GM23338 (cell line): ENCODE results near the gene RBMS2. TPM values are rescaled to one million over a fixed set of nuclear protein-coding genes. Genes with fewer than 3 reads are reported as not detected.

Source experiments
- ATAC-seq: fragments of 200-7000 bp; cut with Tn5 transposase; 3 replicates; pipeline ENCODE4 v1.9.1; 2020
- DNase-seq: peaks from one replicate; pipeline ENCODE4 v3.0.0-alpha.2; 2015; ENCODE audit warnings: low spot score
- H2AFZ ChIP-seq: fragments of 200-600 bp; sonication (generic); 2 replicates; pipeline ENCODE4 v1.8.0; 2016; ENCODE audit warnings: antibody characterized with exemption, mild to moderate bottlenecking, moderate library complexity
- H3F3A ChIP-seq: fragments of 200-600 bp; sonication (generic); replicated peaks from 2 replicates; pipeline ENCODE4 v1.8.0; 2017; ENCODE audit warnings: antibody characterized with exemption, mixed run types, low read depth
- H3K27ac ChIP-seq: fragments of 200-600 bp; sonication (generic); 2 replicates; pipeline ENCODE4 v1.6.1; 2016; ENCODE audit warnings: low read depth
- H3K27me3 ChIP-seq: fragments of 200-600 bp; sonication (generic); 2 replicates; pipeline ENCODE4 v1.8.0; 2016; ENCODE audit warnings: mild to moderate bottlenecking, mixed run types, moderate library complexity; ENCODE audit not compliant: insufficient read depth
- H3K36me3 ChIP-seq: fragments of 200-600 bp; sonication (generic); 2 replicates; pipeline ENCODE4 v1.8.0; 2016; ENCODE audit warnings: mild to moderate bottlenecking; ENCODE audit not compliant: insufficient read depth
- H3K4me1 ChIP-seq: fragments of 200-600 bp; sonication (generic); 2 replicates; pipeline ENCODE4 v1.8.0; 2016; ENCODE audit warnings: mild to moderate bottlenecking, moderate library complexity; ENCODE audit not compliant: insufficient read depth
- H3K4me2 ChIP-seq: fragments of 200-600 bp; sonication (generic); 2 replicates; pipeline ENCODE4 v1.7.1; 2017; ENCODE audit warnings: mixed run types
- H3K4me3 ChIP-seq: fragments of 200-600 bp; sonication (generic); 2 replicates; pipeline ENCODE4 v1.6.1; 2016; ENCODE audit warnings: mixed run types
- H3K79me2 ChIP-seq: fragments of 200-600 bp; sonication (generic); replicated peaks from 2 replicates; pipeline ENCODE4 v1.8.0; 2017; ENCODE audit warnings: mild to moderate bottlenecking; ENCODE audit not compliant: insufficient read depth
- H3K9me2 ChIP-seq: fragments of 200-600 bp; sonication (generic); 2 replicates; pipeline ENCODE4 v1.8.0; 2017; ENCODE audit not compliant: insufficient read depth
- H4K20me1 ChIP-seq: fragments of 200-600 bp; sonication (generic); replicated peaks from 2 replicates; pipeline ENCODE4 v1.8.0; 2017; ENCODE audit warnings: mild to moderate bottlenecking; ENCODE audit not compliant: insufficient read depth
- H3K27ac Mint-ChIP-seq: 2 replicates; pipeline ENCODE4 v1.8.0; 2020; ENCODE audit warnings: inconsistent platforms, mild to moderate bottlenecking, moderate library complexity, mixed read lengths
- H3K27me3 Mint-ChIP-seq: 3 replicates; pipeline ENCODE4 v1.8.0; 2022; ENCODE audit warnings: low read depth, mild to moderate bottlenecking, moderate library complexity, mixed read lengths, inconsistent platforms; ENCODE audit not compliant: insufficient read depth, poor library complexity
- H3K36me3 Mint-ChIP-seq: 3 replicates; pipeline ENCODE4 v1.8.0; 2021; ENCODE audit warnings: low read depth, mild to moderate bottlenecking, inconsistent platforms, moderate library complexity, mixed read lengths
- H3K4me1 Mint-ChIP-seq: 3 replicates; pipeline ENCODE4 v1.8.0; 2020; ENCODE audit warnings: mild to moderate bottlenecking, inconsistent platforms, mixed read lengths
- H3K4me3 Mint-ChIP-seq: 3 replicates; pipeline ENCODE4 v1.8.0; 2021; ENCODE audit warnings: moderate library complexity, mild to moderate bottlenecking, inconsistent platforms, mixed read lengths
- H3K9me3 Mint-ChIP-seq: 3 replicates; pipeline ENCODE4 v1.8.0; 2020; ENCODE audit warnings: moderate library complexity, mild to moderate bottlenecking, inconsistent platforms, mixed read lengths
- CREB1 ChIP-seq: fragments of 250-450 bp; sonication (Bioruptor Pico); IDR thresholded peaks from 2 replicates; pipeline ENCODE4 v1.5.0; 2020; ENCODE audit warnings: low read depth, mild to moderate bottlenecking, moderate library complexity
- CTCF ChIP-seq, 2 experiments: fragments of 200-600 bp in 1 of 2; sonication (generic) in 1 of 2; conservative IDR thresholded peaks; 2 replicates each; pipeline versions ENCODE4 v1.5.1 to v1.6.1; 2016 to 2017; ENCODE audit warnings: antibody characterized with exemption in 2 of 2, low read depth in 2 of 2, mild to moderate bottlenecking in 2 of 2, moderate library complexity in 1 of 2
- ETS1 ChIP-seq: IDR thresholded peaks from 2 replicates; pipeline ENCODE4 v1.6.1; 2016; ENCODE audit warnings: antibody characterized with exemption
- EZH2 ChIP-seq: fragments of 200-600 bp; sonication (generic); IDR thresholded peaks from one replicate; pipeline ENCODE4 v1.8.0; 2017; ENCODE audit warnings: antibody characterized with exemption, mild to moderate bottlenecking, low read depth; ENCODE audit not compliant: unreplicated experiment
- NANOG ChIP-seq: IDR thresholded peaks from 2 replicates; pipeline ENCODE4 v1.6.1; 2016; ENCODE audit warnings: antibody characterized with exemption, borderline replicate concordance
- POLR2AphosphoS5 ChIP-seq: IDR thresholded peaks from 2 replicates; pipeline ENCODE4 v1.6.1; 2016; ENCODE audit warnings: antibody characterized with exemption, low read depth
- ZNF331 ChIP-seq: fragments of 250-450 bp; sonication (Bioruptor Pico); IDR thresholded peaks from 2 replicates; pipeline ENCODE4 v1.5.0; 2020; ENCODE audit warnings: low read depth, mild to moderate bottlenecking, moderate library complexity
- polyA plus RNA-seq: library from polyadenylated mRNA; unstranded; fragments of >200 nt; fragmentation: Nextera tagmentation; extraction: Ambion mirVana; gene quantifications from 2 replicates; pipeline ENCODE4 v1.2.1, GENCODE V29; 2016
- total RNA-seq: library from RNA; depleted of rRNA; stranded (reverse); fragments of >200 nt; shearing (Covaris generic); gene quantifications from 2 replicates; pipeline ENCODE4 v1.2.3, GENCODE V29; 2014
- TF ChIP-seq, protein P1 (sequence below): IDR thresholded peaks from one replicate; pipeline ENCODE4 v1.6.1; 2018; ENCODE audit warnings: antibody characterized with exemption; ENCODE audit not compliant: unreplicated experiment

The RBMS2 gene
- total and polyA plus RNA-seq, 2 experiments from 2014 or later, result 9.2 to 16.8 TPM

GRCh38 chr12:56634242-56634836, 112.7 kb downstream of the RBMS2 start:
- H3K27me3 Mint-ChIP-seq, result peaks cover 32% of the 10 kb centered on the region

DNA sequence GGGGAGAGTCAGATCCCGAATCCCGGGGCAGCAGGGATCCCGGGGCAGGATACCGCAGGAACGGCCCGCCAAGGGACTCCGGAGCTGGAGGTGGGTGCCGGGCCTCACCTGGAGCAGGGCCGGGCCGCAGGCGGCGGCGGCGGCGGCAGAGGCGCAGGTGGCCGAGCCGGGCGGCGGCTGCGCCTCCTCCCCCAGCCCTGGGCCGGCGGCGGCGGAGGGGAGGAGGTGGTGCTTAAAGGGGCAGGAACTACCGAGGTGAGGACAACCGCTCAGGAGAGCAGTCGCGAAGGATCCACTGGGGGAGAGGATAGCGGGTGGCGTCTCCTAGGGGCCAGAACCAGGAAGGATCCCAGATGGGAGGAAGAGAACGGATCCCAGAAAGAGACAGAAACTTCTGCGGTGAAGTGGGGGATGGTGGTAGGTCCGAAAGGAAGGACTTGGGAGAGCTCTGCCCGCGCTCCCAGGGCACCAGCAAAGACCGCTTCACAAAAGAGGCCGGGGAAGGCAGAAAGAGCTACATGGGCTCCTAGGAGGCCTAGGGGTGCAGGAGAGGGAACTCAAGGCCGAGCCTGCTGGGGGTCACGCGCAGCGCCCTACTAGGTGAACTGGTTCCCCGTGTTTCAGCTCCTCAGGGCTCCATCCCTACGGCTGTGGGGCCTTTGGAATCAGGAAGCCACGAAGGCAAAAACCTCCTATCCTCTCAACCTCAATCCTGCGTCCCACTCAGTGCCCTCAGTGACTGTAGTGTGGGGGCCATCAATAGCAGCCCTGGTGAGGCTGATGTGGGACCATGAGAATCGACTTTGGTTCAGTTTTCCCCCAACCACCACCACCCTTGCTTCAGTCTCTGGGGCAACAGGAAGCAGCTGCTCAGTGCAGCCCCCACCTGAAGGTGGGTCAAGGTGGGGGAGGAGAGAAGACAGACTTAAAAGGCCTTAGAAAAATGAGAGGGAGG, 113.5 kb downstream of the RBMS2 start:
- peaks cover 62% of the 10 kb centered on the region for H3K4me1 Mint-ChIP-seq
- peak overlapping the region; percentile 97 for H3K27ac Mint-ChIP-seq
- H3K4me3 ChIP-seq, result peak overlapping the region; percentile 70
- peaks cover 32% of the 10 kb centered on the region for H3K27me3 Mint-ChIP-seq
- H4K20me1 ChIP-seq, result no peaks in the 10 kb centered on the region; the same call in 1 of the 2 replicates
- no peaks in the 10 kb centered on the region for H3K9me2 ChIP-seq
- H3K4me1 ChIP-seq, result peaks cover 40% of the 10 kb centered on the region
- peak overlapping the region; percentile 95 for H3K27ac ChIP-seq
- peak overlapping the region; percentile 12; the same call in 1 of the 2 replicates for H2AFZ ChIP-seq
- H3K27me3 ChIP-seq, result no peaks in the 10 kb centered on the region
- H3F3A ChIP-seq, result peaks cover 34% of the 10 kb centered on the region
- DNase-seq (peak; percentile 88), ATAC-seq (peak; percentile 17)
- H3K79me2 ChIP-seq, result peaks cover 10% of the 10 kb centered on the region
- H3K36me3 Mint-ChIP-seq, result peaks cover 32% of the 10 kb centered on the region
- H3K4me3 Mint-ChIP-seq, result peak overlapping the region; percentile 99
- no peaks in the 10 kb centered on the region; the same call in 2 of the 3 replicates for H3K9me3 Mint-ChIP-seq
- peaks cover 23% of the 10 kb centered on the region for H3K36me3 ChIP-seq
- H3K4me2 ChIP-seq, result peak overlapping the region; percentile 99
- TF ChIP-seq EZH2, result no peak
- no peak for TF ChIP-seq ETS1
- TF ChIP-seq NANOG, result no peak
- TF ChIP-seq CTCF (conservative IDR thresholded peaks at IDR 0.05; ENCODE audit: low read depth in 2 of 2), result peak; percentile 36 to 54
- no peak for TF ChIP-seq ZNF331 (CRISPR knock-in tag)
- TF ChIP-seq, protein P1, sequence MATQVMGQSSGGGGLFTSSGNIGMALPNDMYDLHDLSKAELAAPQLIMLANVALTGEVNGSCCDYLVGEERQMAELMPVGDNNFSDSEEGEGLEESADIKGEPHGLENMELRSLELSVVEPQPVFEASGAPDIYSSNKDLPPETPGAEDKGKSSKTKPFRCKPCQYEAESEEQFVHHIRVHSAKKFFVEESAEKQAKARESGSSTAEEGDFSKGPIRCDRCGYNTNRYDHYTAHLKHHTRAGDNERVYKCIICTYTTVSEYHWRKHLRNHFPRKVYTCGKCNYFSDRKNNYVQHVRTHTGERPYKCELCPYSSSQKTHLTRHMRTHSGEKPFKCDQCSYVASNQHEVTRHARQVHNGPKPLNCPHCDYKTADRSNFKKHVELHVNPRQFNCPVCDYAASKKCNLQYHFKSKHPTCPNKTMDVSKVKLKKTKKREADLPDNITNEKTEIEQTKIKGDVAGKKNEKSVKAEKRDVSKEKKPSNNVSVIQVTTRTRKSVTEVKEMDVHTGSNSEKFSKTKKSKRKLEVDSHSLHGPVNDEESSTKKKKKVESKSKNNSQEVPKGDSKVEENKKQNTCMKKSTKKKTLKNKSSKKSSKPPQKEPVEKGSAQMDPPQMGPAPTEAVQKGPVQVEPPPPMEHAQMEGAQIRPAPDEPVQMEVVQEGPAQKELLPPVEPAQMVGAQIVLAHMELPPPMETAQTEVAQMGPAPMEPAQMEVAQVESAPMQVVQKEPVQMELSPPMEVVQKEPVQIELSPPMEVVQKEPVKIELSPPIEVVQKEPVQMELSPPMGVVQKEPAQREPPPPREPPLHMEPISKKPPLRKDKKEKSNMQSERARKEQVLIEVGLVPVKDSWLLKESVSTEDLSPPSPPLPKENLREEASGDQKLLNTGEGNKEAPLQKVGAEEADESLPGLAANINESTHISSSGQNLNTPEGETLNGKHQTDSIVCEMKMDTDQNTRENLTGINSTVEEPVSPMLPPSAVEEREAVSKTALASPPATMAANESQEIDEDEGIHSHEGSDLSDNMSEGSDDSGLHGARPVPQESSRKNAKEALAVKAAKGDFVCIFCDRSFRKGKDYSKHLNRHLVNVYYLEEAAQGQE, result no peak

More at GRCh38 chr12:56634242-56634836, 112.7 kb downstream of the RBMS2 start:
- peak overlapping the region; percentile 70 for H3K4me3 ChIP-seq
- Mint-ChIP-seq H3K27ac (peak overlapping the region; percentile 97), H3K4me1 (peaks cover 62% of the 10 kb centered on the region), H3K9me3 (no peaks in the 10 kb centered on the region; the same call in 2 of the 3 replicates), H3K4me3 (peak overlapping the region; percentile 99), H3K36me3 (peaks cover 24% of the 10 kb centered on the region)
- no peak for TF ChIP-seq CREB1 (CRISPR knock-in tag)
- peak; percentile 84 for TF ChIP-seq POLR2AphosphoS5
- no peaks in the 10 kb centered on the region for H3K9me2 ChIP-seq
- no peaks in the 10 kb centered on the region; the same call in 1 of the 2 replicates for H4K20me1 ChIP-seq
- H3K4me2 ChIP-seq, result peak overlapping the region; percentile 99
- peaks cover 16% of the 10 kb centered on the region for H3K36me3 ChIP-seq
- DNase-seq, result peak; percentile 95
- H3K27me3 ChIP-seq, result no peaks in the 10 kb centered on the region
- peak overlapping the region; percentile 12; the same call in 1 of the 2 replicates for H2AFZ ChIP-seq
- ATAC-seq, result peak; percentile 43
- peaks cover 40% of the 10 kb centered on the region for H3K4me1 ChIP-seq
- H3K27ac ChIP-seq, result peak overlapping the region; percentile 95
- H3K79me2 ChIP-seq, result peaks cover 17% of the 10 kb centered on the region
- H3F3A ChIP-seq, result peaks cover 27% of the 10 kb centered on the region
